HG02885 (cell line): ENCODE results near the gene POLR2A.
"Not testable (repeated sequence)": the region's sequence is repeated elsewhere in the genome, so short reads cannot be mapped to it uniquely, and the experiment has no call there.

Experiments
- ATAC-seq: cut with Tn5 transposase; IDR thresholded peaks from one replicate; pipeline ENCODE4 v1.9.1; 2021; ENCODE audit warnings: mild to moderate bottlenecking; ENCODE audit not compliant: unreplicated experiment, poor library complexity

POLR2A gene

DNA sequence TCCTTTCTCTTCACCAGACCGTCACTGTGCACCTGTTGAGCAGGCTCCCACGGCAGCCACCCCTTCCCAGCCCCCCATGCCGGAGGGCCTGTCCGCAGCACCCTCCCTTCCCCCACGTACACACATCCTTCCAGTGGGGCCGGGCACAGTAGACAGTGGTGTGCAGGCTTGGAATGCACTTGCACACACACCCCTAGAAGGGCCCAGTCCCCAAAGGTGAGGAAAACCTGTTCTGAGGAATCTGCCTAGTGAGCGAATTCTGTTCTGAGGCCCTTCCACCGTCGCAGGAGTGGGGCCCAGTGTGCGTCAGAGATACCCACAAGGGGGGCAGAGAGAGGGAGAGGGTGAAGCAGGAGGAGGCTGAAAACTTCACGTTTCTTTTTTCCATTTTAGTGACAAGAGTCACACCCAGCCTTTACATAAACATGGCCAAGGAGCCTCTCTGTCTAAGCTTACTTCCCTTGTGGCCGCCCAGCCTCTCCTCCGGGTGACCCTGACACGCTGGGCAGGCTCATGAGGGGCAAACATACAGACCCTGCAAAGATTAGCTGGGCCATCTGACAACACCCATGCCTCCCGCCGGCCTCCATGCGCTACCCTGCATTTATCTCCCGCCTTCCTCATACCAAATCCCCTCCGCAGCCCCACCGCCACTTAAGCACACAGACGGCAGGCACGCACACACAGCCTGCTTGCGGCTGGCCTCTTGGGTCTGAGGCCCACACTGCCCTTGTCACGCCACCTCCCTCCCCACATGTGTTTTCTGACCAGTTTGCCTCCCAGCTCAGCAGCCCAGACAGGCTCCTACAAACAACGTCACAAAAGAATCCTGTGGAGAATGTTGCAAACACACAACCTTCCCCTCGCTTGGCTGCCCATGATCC is 6.5 kb upstream of the POLR2A start:
- ATAC-seq: no peak

GRCh38 chr17:7478276-7479212 is 5.6 kb upstream of the POLR2A start:
- no peak for ATAC-seq

GRCh38 chr17:7479213-7480088 is 4.7 kb upstream of the POLR2A start, which contains the start of gene ZBTB4:
Gene ZBTB4 (minus strand): TSS chr17:7479631. CDS start chr17:7466801, 12,830 bp downstream.
- ATAC-seq: no peak

DNA sequence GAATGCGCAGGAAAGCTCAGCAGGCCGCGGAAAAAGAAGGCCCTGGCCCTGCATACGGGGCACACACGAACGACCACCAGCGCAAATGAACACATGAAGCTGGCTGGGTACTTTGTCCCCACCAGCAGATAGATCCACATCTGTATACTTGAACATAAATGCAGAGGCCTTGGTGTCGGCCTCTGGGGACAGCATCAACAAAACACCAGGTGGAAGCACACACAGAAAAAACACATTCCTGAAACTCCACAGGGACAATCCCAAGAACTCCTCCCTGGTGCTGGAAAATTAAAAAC is 4.1 kb upstream of the POLR2A start:
- no peak for ATAC-seq

DNA sequence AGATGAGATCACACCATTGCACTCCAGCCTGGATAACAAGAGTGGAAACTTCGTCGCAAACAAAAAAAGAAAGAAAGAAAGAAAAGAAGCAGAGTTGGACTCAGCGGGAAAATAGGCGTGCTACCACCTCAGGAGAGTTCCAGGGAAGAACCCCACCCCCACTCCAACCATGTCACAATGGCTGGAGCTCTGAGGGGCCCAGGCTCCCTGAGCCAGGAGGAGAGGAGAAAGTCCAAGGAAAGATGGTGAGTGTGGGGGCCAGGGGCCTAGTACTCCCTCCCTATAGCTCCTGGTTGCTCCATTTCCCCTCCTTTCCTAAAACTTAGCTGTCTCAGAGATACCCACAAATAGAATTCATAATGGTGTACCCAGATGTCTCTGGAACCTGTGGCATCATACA is 2.9 kb upstream of the POLR2A start, which contains the start of gene SLC35G6:
Gene SLC35G6, plus strand, starts transcription at position 172 of the 400 bp plus-strand sequence. Its CDS starts 71 bp downstream, at position 243.
- ATAC-seq: not testable (repeated sequence)

DNA sequence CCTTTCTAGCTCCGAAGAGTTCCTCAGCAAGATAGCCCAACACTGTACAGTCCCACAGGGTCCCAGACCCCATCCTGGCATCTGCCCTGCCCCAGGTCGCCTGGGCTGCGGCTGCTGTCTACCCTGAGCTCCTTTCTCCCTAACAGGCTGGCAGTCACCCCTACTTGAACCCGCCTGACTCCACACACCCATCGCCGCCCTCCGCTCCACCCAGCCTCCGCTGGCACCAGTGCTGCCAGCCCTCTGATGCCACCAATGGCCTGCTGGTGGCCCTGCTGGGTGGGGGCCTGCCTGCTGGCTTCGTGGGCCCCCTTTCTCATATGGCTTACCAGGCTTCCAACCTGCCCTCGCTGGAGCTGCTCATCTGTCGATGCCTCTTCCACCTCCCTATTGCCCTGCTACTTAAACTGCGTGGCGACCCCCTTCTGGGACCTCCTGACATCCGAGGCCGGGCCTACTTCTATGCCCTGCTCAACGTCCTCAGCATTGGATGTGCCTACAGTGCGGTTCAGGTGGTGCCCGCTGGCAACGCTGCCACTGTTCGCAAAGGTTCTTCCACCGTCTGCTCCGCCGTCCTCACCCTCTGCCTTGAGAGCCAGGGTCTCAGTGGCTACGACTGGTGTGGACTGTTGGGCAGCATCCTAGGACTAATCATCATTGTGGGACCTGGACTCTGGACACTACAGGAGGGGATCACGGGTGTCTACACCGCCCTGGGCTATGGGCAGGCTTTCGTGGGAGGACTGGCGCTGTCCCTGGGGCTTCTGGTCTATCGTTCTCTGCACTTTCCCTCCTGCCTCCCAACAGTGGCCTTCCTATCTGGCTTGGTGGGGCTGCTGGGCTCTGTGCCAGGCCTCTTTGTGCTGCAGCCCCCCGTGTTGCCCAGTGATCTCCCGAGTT is 2.1 kb upstream of the POLR2A start:
- not testable (repeated sequence) for ATAC-seq

DNA sequence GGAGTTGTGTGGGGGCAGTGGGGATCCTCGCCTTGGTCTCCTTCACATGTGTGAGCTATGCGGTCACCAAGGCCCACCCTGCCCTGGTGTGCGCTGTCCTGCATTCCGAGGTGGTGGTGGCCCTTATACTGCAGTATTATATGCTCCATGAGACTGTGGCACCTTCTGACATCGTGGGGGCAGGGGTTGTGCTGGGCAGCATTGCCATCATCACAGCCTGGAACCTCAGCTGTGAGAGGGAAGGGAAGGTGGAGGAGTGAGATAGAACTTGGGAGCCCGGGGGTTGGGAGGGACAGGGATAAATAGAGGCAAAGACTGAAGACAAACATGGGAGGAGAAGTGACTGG is 1.5 kb upstream of the POLR2A start:
- ATAC-seq: not testable (repeated sequence)

DNA sequence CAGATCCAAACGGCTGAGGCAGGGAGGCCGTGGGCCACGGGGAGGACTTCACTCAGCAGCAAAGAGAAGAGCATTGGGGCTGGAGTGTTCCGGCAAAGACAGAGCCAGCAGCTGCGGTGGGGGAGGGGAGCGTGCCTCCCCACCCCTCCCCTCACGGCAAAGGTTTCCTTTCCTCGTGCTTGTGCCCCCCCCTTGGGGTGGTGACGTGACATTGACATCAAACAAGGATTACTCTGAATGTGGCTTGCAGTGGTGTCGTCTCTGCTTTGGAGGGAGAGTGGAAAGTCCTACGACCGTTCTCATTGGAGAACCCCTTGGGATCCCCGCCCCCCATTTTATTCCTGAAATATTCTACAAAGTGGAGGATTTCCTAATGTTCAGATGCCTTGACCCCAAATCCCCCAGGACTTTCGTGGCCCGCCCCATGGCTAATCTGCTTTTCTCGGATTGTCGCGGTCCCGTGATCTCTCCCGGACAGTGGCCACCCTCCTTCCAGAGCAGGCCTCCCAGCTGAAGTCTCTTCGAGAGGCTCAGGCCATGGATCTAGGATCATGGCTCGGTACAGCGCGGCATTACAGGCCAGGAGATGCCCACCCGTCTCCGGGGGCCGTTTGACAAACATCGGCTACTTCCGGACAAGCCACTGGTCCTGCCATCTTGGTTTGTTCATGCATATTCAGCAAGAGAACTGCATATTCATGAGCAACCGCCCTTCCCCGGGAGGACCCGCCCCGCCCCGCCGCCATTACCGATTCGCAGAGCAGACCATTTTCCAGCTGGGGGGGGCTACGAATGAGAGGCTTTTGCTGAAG is 705 bp upstream of the POLR2A start:
- peak; percentile 36 for ATAC-seq

- no peak for ATAC-seq
Measured at GRCh38 chr17:7484919-7485377, 782 bp downstream of the POLR2A start.

GRCh38 chr17:7486181-7486580 is 2.0 kb downstream of the POLR2A start:
- no peak for ATAC-seq

DNA sequence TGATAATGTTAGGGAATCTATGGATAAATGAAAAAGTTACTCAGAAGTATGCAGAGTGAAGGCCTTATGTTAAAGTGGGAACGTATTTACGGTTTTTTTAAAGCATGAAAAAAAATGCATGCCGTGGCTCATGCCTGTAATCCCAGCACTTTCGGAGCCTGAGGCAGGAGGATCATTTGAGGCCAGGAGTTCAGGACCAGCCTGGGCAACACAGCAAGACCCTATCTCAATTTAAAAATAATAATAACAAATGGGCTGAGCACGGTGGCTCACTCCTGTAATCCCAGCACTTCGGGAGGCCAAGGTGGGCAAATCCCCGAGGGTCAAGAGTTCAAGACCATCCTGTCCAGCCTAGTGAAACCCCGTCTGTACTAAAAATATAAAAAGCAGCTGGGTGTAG is 6.0 kb downstream of the POLR2A start:
- no peak for ATAC-seq

DNA sequence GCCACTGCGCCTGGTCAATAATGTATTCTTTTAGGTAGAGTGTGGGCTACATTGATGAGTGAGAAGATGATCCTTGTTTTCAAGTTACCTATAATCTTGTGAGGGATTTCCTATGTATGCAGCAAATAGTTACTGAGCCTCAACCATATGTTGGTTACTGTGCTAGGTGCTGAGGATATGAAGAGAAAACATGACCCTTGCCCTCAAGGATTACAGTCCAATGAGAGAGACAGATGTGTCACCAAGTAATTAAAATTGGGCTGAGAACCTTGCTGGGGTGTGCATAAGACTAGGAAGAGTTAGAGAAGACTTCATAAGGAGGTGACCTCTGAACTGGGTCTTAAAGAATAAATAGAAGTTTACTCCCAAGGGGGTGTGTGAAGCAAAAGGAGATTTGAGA is 7.4 kb downstream of the POLR2A start:
- ATAC-seq: no peak

GRCh38 chr17:7493941-7494340 is 9.8 kb downstream of the POLR2A start:
- no peak for ATAC-seq

DNA sequence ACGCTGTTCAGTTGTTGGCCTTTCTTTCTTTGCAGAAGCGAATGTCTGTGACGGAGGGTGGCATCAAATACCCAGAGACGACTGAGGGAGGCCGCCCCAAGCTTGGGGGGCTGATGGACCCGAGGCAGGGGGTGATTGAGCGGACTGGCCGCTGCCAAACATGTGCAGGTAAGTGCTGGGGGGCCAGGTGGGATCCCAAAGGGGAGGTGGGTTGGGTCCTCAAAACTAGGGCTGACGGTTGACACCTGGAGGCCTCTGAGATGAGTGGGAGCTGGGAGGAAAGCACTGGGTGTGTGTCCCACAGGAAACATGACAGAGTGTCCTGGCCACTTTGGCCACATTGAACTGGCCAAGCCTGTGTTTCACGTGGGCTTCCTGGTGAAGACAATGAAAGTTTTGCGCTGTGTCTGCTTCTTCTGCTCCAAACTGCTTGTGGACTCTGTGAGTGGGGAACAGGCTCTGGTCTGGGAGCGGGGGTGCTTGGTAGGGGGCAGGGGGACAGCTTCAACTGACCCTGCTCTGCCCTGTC is 11.8 kb downstream of the POLR2A start:
- ATAC-seq: no peak

- no peak for ATAC-seq
Measured at GRCh38 chr17:7496470-7497183, 12.5 kb downstream of the POLR2A start.

- ATAC-seq: no peak
Measured at GRCh38 chr17:7497228-7497627, 13.1 kb downstream of the POLR2A start.

GRCh38 chr17:7497636-7498035 is 13.5 kb downstream of the POLR2A start:
- no peak for ATAC-seq
